GM23338 (cell line): ENCODE results near the gene OPRL1. TPM values are rescaled to one million over a fixed set of nuclear protein-coding genes. Genes with fewer than 3 reads are reported as not detected.

ENCODE experiments used
- ATAC-seq: fragments of 200-7000 bp; cut with Tn5 transposase; 3 replicates; pipeline ENCODE4 v1.9.1; 2020
- DNase-seq: peaks from one replicate; pipeline ENCODE4 v3.0.0-alpha.2; 2015; ENCODE audit warnings: low spot score
- H2AFZ ChIP-seq: fragments of 200-600 bp; sonication (generic); 2 replicates; pipeline ENCODE4 v1.8.0; 2016; ENCODE audit warnings: antibody characterized with exemption, mild to moderate bottlenecking, moderate library complexity
- H3F3A ChIP-seq: fragments of 200-600 bp; sonication (generic); replicated peaks from 2 replicates; pipeline ENCODE4 v1.8.0; 2017; ENCODE audit warnings: antibody characterized with exemption, mixed run types, low read depth
- H3K27ac ChIP-seq: fragments of 200-600 bp; sonication (generic); 2 replicates; pipeline ENCODE4 v1.6.1; 2016; ENCODE audit warnings: low read depth
- H3K27me3 ChIP-seq: fragments of 200-600 bp; sonication (generic); 2 replicates; pipeline ENCODE4 v1.8.0; 2016; ENCODE audit warnings: mild to moderate bottlenecking, mixed run types, moderate library complexity; ENCODE audit not compliant: insufficient read depth
- H3K36me3 ChIP-seq: fragments of 200-600 bp; sonication (generic); 2 replicates; pipeline ENCODE4 v1.8.0; 2016; ENCODE audit warnings: mild to moderate bottlenecking; ENCODE audit not compliant: insufficient read depth
- H3K4me1 ChIP-seq: fragments of 200-600 bp; sonication (generic); 2 replicates; pipeline ENCODE4 v1.8.0; 2016; ENCODE audit warnings: mild to moderate bottlenecking, moderate library complexity; ENCODE audit not compliant: insufficient read depth
- H3K4me2 ChIP-seq: fragments of 200-600 bp; sonication (generic); 2 replicates; pipeline ENCODE4 v1.7.1; 2017; ENCODE audit warnings: mixed run types
- H3K4me3 ChIP-seq: fragments of 200-600 bp; sonication (generic); 2 replicates; pipeline ENCODE4 v1.6.1; 2016; ENCODE audit warnings: mixed run types
- H3K79me2 ChIP-seq: fragments of 200-600 bp; sonication (generic); replicated peaks from 2 replicates; pipeline ENCODE4 v1.8.0; 2017; ENCODE audit warnings: mild to moderate bottlenecking; ENCODE audit not compliant: insufficient read depth
- H3K9me2 ChIP-seq: fragments of 200-600 bp; sonication (generic); 2 replicates; pipeline ENCODE4 v1.8.0; 2017; ENCODE audit not compliant: insufficient read depth
- H4K20me1 ChIP-seq: fragments of 200-600 bp; sonication (generic); replicated peaks from 2 replicates; pipeline ENCODE4 v1.8.0; 2017; ENCODE audit warnings: mild to moderate bottlenecking; ENCODE audit not compliant: insufficient read depth
- H3K27ac Mint-ChIP-seq: 2 replicates; pipeline ENCODE4 v1.8.0; 2020; ENCODE audit warnings: inconsistent platforms, mild to moderate bottlenecking, moderate library complexity, mixed read lengths
- H3K27me3 Mint-ChIP-seq: 3 replicates; pipeline ENCODE4 v1.8.0; 2022; ENCODE audit warnings: low read depth, mild to moderate bottlenecking, moderate library complexity, mixed read lengths, inconsistent platforms; ENCODE audit not compliant: insufficient read depth, poor library complexity
- H3K36me3 Mint-ChIP-seq: 3 replicates; pipeline ENCODE4 v1.8.0; 2021; ENCODE audit warnings: low read depth, mild to moderate bottlenecking, inconsistent platforms, moderate library complexity, mixed read lengths
- H3K4me1 Mint-ChIP-seq: 3 replicates; pipeline ENCODE4 v1.8.0; 2020; ENCODE audit warnings: mild to moderate bottlenecking, inconsistent platforms, mixed read lengths
- H3K4me3 Mint-ChIP-seq: 3 replicates; pipeline ENCODE4 v1.8.0; 2021; ENCODE audit warnings: moderate library complexity, mild to moderate bottlenecking, inconsistent platforms, mixed read lengths
- H3K9me3 Mint-ChIP-seq: 3 replicates; pipeline ENCODE4 v1.8.0; 2020; ENCODE audit warnings: moderate library complexity, mild to moderate bottlenecking, inconsistent platforms, mixed read lengths
- CREB1 ChIP-seq: fragments of 250-450 bp; sonication (Bioruptor Pico); IDR thresholded peaks from 2 replicates; pipeline ENCODE4 v1.5.0; 2020; ENCODE audit warnings: low read depth, mild to moderate bottlenecking, moderate library complexity
- CTCF ChIP-seq, 2 experiments: fragments of 200-600 bp in 1 of 2; sonication (generic) in 1 of 2; conservative IDR thresholded peaks; 2 replicates each; pipeline versions ENCODE4 v1.5.1 to v1.6.1; 2016 to 2017; ENCODE audit warnings: antibody characterized with exemption in 2 of 2, low read depth in 2 of 2, mild to moderate bottlenecking in 2 of 2, moderate library complexity in 1 of 2
- EZH2 ChIP-seq: fragments of 200-600 bp; sonication (generic); IDR thresholded peaks from one replicate; pipeline ENCODE4 v1.8.0; 2017; ENCODE audit warnings: antibody characterized with exemption, mild to moderate bottlenecking, low read depth; ENCODE audit not compliant: unreplicated experiment
- EZH2phosphoT487 ChIP-seq: fragments of 200-600 bp; sonication (generic); IDR thresholded peaks from one replicate; pipeline ENCODE4 v1.8.1; 2018; ENCODE audit warnings: antibody characterized with exemption; ENCODE audit not compliant: unreplicated experiment
- NANOG ChIP-seq: IDR thresholded peaks from 2 replicates; pipeline ENCODE4 v1.6.1; 2016; ENCODE audit warnings: antibody characterized with exemption, borderline replicate concordance
- POLR2AphosphoS5 ChIP-seq: IDR thresholded peaks from 2 replicates; pipeline ENCODE4 v1.6.1; 2016; ENCODE audit warnings: antibody characterized with exemption, low read depth
- REST ChIP-seq: IDR thresholded peaks from one replicate; pipeline ENCODE4 v1.6.1; 2018; ENCODE audit warnings: antibody characterized with exemption; ENCODE audit not compliant: unreplicated experiment
- STAT1 ChIP-seq: IDR thresholded peaks from one replicate; pipeline ENCODE4 v1.6.1; 2016; ENCODE audit warnings: antibody characterized with exemption; ENCODE audit not compliant: unreplicated experiment
- ZNF114 ChIP-seq: fragments of 250-450 bp; sonication (Bioruptor Pico); IDR thresholded peaks from 2 replicates; pipeline ENCODE4 v1.5.0; 2020; ENCODE audit warnings: mild to moderate bottlenecking, moderate library complexity
- ZNF462 ChIP-seq: fragments of 250-450 bp; sonication (Bioruptor Pico); IDR thresholded peaks from 2 replicates; pipeline ENCODE4 v1.5.0; 2020; ENCODE audit warnings: mild to moderate bottlenecking, moderate library complexity
- polyA plus RNA-seq: library from polyadenylated mRNA; unstranded; fragments of >200 nt; fragmentation: Nextera tagmentation; extraction: Ambion mirVana; gene quantifications from 2 replicates; pipeline ENCODE4 v1.2.1, GENCODE V29; 2016
- total RNA-seq: library from RNA; depleted of rRNA; stranded (reverse); fragments of >200 nt; shearing (Covaris generic); gene quantifications from 2 replicates; pipeline ENCODE4 v1.2.3, GENCODE V29; 2014

The OPRL1 gene
- total and polyA plus RNA-seq, 2 experiments from 2014 or later: 0.27 to 1.1 TPM

GRCh38 chr20:64058536-64058935 lies 21.3 kb upstream of the OPRL1 start (continued):
- TF ChIP-seq ZNF462 (CRISPR knock-in tag): no peak
- TF ChIP-seq EZH2phosphoT487: no peak
- no peak for TF ChIP-seq CREB1 (CRISPR knock-in tag)
- no peak for TF ChIP-seq EZH2
- no peak for TF ChIP-seq STAT1
- TF ChIP-seq REST: no peak

- H3K9me3 Mint-ChIP-seq: no peaks in the 10 kb centered on the region
- H3K27ac Mint-ChIP-seq: no peak overlapping the region
- no peaks in the 10 kb centered on the region for H3K36me3 ChIP-seq
- H3K9me2 ChIP-seq: no peaks in the 10 kb centered on the region
- ATAC-seq (no peak), DNase-seq (no peak)
- H3K4me2 ChIP-seq: peak overlapping the region; percentile 90
- no peaks in the 10 kb centered on the region for H3K79me2 ChIP-seq
- H3F3A ChIP-seq: peaks cover 6% of the 10 kb centered on the region; the same call in 1 of the 2 replicates
- peak overlapping the region; percentile 85 for H3K4me3 ChIP-seq
- no peaks in the 10 kb centered on the region for H4K20me1 ChIP-seq
- peaks cover 17% of the 10 kb centered on the region; the same call in 1 of the 2 replicates for H3K4me1 ChIP-seq
- H3K27me3 ChIP-seq: no peaks in the 10 kb centered on the region
- H3K4me3 Mint-ChIP-seq: peak overlapping the region; percentile 82
- no peak overlapping the region for H3K27ac ChIP-seq
- no peaks in the 10 kb centered on the region for H3K36me3 Mint-ChIP-seq
- peaks cover 14% of the 10 kb centered on the region for H3K27me3 Mint-ChIP-seq
- H2AFZ ChIP-seq: peak overlapping the region; percentile 97; the same call in 1 of the 2 replicates
- peaks cover 41% of the 10 kb centered on the region for H3K4me1 Mint-ChIP-seq
- TF ChIP-seq EZH2 (no peak), ZNF114 (CRISPR knock-in tag) (no peak), CTCF (conservative IDR thresholded peaks at IDR 0.05; ENCODE audit: low read depth in 2 of 2) (no peak), NANOG (no peak), REST (no peak), POLR2AphosphoS5 (no peak)
Observed at GRCh38 chr20:64062276-64062595, 17.6 kb upstream of the OPRL1 start.
